ENCODE results near the gene NANOG. TPM values are rescaled to one million over a fixed set of nuclear protein-coding genes. Genes with fewer than 3 reads are reported as not detected.
A peak's percentile ranks its signal among the peaks of the same experiment; 100 is the strongest.
"Not testable (repeated sequence)": the region's sequence is repeated elsewhere in the genome, so short reads cannot be mapped to it uniquely, and the experiment has no call there.

The NANOG gene
- total RNA-seq, 4 donors from 2014 or later = 0.06 to 0.15 (median 0.12) TPM; not detected in 1

GRCh38 chr12:7801460-7801859, 12.3 kb downstream of the NANOG start:
- TF ChIP-seq POLR2A (IDR thresholded peaks at IDR 0.05) (no peak), CTCF (IDR thresholded peaks at IDR 0.05) (no peak)
- intact Hi-C loops (cut with DNase I; ENCODE audit: low total_unique reads) = no loop called here

GRCh38 chr12:7806319-7806718, 17.1 kb downstream of the NANOG start:
- H3K4me3 ChIP-seq (ENCODE audit: low read depth, poor library complexity, severe bottlenecking); intact Hi-C loops (cut with DNase I; ENCODE audit: low total_unique reads); DNase-seq (ENCODE audit: low spot score in 2 of 2): not testable (repeated sequence)
- WGBS, 2 donors = 60 to 72% methylated on average over 6 of the region's 6 CpGs

More at GRCh38 chr12:7801460-7801859, 12.3 kb downstream of the NANOG start:
- 48 to 52% methylated on average over 4 of the region's 4 CpGs for WGBS, 2 donors
- peak in 1 of 2 donors; percentile 20 for DNase-seq (ENCODE audit: low spot score in 2 of 2)
- H3K4me3 ChIP-seq (ENCODE audit: low read depth, poor library complexity, severe bottlenecking) = no peak overlapping the region

GRCh38 chr12:7806863-7807487, 17.8 kb downstream of the NANOG start:
- TF ChIP-seq POLR2A (IDR thresholded peaks at IDR 0.05) (no peak), CTCF (IDR thresholded peaks at IDR 0.05) (no peak)
- intact Hi-C loops (cut with DNase I; ENCODE audit: low total_unique reads) = no loop called here
- DNase-seq (ENCODE audit: low spot score in 2 of 2) = peak; percentile 50 to 88
- WGBS, 2 donors = 9 to 12% methylated on average over 2 of the region's 2 CpGs
- no peak overlapping the region for H3K4me3 ChIP-seq (ENCODE audit: low read depth, poor library complexity, severe bottlenecking)

GRCh38 chr12:7825754-7826153, 36.6 kb downstream of the NANOG start:
- WGBS, 2 donors = 37 to 43% methylated on average over 4 of the region's 4 CpGs
- intact Hi-C loops (cut with DNase I; ENCODE audit: low total_unique reads); DNase-seq (ENCODE audit: low spot score in 2 of 2); H3K4me3 ChIP-seq (ENCODE audit: low read depth, poor library complexity, severe bottlenecking): not testable (repeated sequence)

GRCh38 chr12:7829737-7830136, 40.5 kb downstream of the NANOG start:
- H3K4me3 ChIP-seq (ENCODE audit: low read depth, poor library complexity, severe bottlenecking); intact Hi-C loops (cut with DNase I; ENCODE audit: low total_unique reads); DNase-seq (ENCODE audit: low spot score in 2 of 2): not testable (repeated sequence)
- 90 to 96% methylated on average over 4 of the region's 4 CpGs for WGBS, 2 donors

GRCh38 chr12:7832059-7832696, 43.0 kb downstream of the NANOG start:
- intact Hi-C loops (cut with DNase I; ENCODE audit: low total_unique reads) = no loop called here
- WGBS, 2 donors = 61 to 64% methylated on average over 6 of the region's 6 CpGs

GRCh38 chr12:7833201-7833600, 44.0 kb downstream of the NANOG start:
- H3K4me3 ChIP-seq (ENCODE audit: low read depth, poor library complexity, severe bottlenecking); DNase-seq (ENCODE audit: low spot score in 2 of 2); intact Hi-C loops (cut with DNase I; ENCODE audit: low total_unique reads): not testable (repeated sequence)
- WGBS, 2 donors = 81 to 87% methylated on average over 6 of the region's 6 CpGs

More at GRCh38 chr12:7832059-7832696, 43.0 kb downstream of the NANOG start:
- TF ChIP-seq CTCF (IDR thresholded peaks at IDR 0.05) (no peak), POLR2A (IDR thresholded peaks at IDR 0.05) (no peak)
- no peak for DNase-seq (ENCODE audit: low spot score in 2 of 2)
- no peak overlapping the region for H3K4me3 ChIP-seq (ENCODE audit: low read depth, poor library complexity, severe bottlenecking)

- no peak for DNase-seq (ENCODE audit: low spot score in 2 of 2)
- 84 to 91% methylated on average over 4 of the region's 4 CpGs for WGBS, 2 donors
- intact Hi-C loops (cut with DNase I; ENCODE audit: low total_unique reads) = no loop called here
- TF ChIP-seq CTCF (IDR thresholded peaks at IDR 0.05) = no peak
- TF ChIP-seq POLR2A (IDR thresholded peaks at IDR 0.05) = no peak
- no peak overlapping the region for H3K4me3 ChIP-seq (ENCODE audit: low read depth, poor library complexity, severe bottlenecking)
Measured at GRCh38 chr12:7833831-7834230, 44.6 kb downstream of the NANOG start.

Data from lower leg skin (tissue), 4 donors.